GM19463 (cell line): ENCODE measurements around the gene AVL9.
"Not testable (repeated sequence)": the region's sequence is repeated elsewhere in the genome, so short reads cannot be mapped to it uniquely, and the experiment has no call there.

ENCODE experiments used
- ATAC-seq: cut with Tn5 transposase; IDR thresholded peaks from one replicate; pipeline ENCODE4 v1.9.1; 2021; ENCODE audit warnings: mild to moderate bottlenecking, moderate library complexity; ENCODE audit not compliant: unreplicated experiment

Gene AVL9

GRCh38 chr7:32634798-32635393 is 139.6 kb downstream of the AVL9 start:
- not testable (repeated sequence) for ATAC-seq

- ATAC-seq, result not testable (repeated sequence)
Observed at GRCh38 chr7:32636725-32637462, 141.6 kb downstream of the AVL9 start.

- ATAC-seq, result not testable (repeated sequence)
Observed at GRCh38 chr7:32637611-32638010, 142.3 kb downstream of the AVL9 start.
